Measurements from ENCODE around the gene LRRC4C. TPM values are rescaled to one million over a fixed set of nuclear protein-coding genes. Genes with fewer than 3 reads are reported as not detected.
"Not testable (repeated sequence)": the region's sequence is repeated elsewhere in the genome, so short reads cannot be mapped to it uniquely, and the experiment has no call there.

Gene LRRC4C
- total RNA-seq, 1 experiment from 2014 or later = not detected

- DNase-seq (ENCODE audit: low spot score) = no peak
These were observed 427.8 kb downstream of the LRRC4C start for GRCh38 chr11:41031551-41032060.

- DNase-seq (ENCODE audit: low spot score) = no peak
These were observed 439.2 kb downstream of the LRRC4C start for GRCh38 chr11:41020259-41020658.

- DNase-seq (ENCODE audit: low spot score) = not testable (repeated sequence)
These were observed 439.8 kb downstream of the LRRC4C start for GRCh38 chr11:41019666-41020065.

- DNase-seq (ENCODE audit: low spot score) = no peak
These were observed 441.2 kb downstream of the LRRC4C start for GRCh38 chr11:41018224-41018623.

GRCh38 chr11:41010361-41011050, 448.9 kb downstream of the LRRC4C start:
- no peak for DNase-seq (ENCODE audit: low spot score)

GRCh38 chr11:41005986-41006385, 453.5 kb downstream of the LRRC4C start:
- no peak for DNase-seq (ENCODE audit: low spot score)

- DNase-seq (ENCODE audit: low spot score) = no peak
These were observed 455.8 kb downstream of the LRRC4C start for GRCh38 chr11:41003339-41004282.

- no peak for DNase-seq (ENCODE audit: low spot score)
These were observed 460.5 kb downstream of the LRRC4C start for GRCh38 chr11:40998920-40999319.

- DNase-seq (ENCODE audit: low spot score) = no peak
These were observed 471.5 kb downstream of the LRRC4C start for GRCh38 chr11:40987776-40988435.

- DNase-seq (ENCODE audit: low spot score) = no peak
These were observed 473.1 kb downstream of the LRRC4C start for GRCh38 chr11:40986320-40986719.

GRCh38 chr11:40975076-40975475, 484.4 kb downstream of the LRRC4C start:
- DNase-seq (ENCODE audit: low spot score) = no peak

GRCh38 chr11:40974186-40974795, 485.2 kb downstream of the LRRC4C start:
- no peak for DNase-seq (ENCODE audit: low spot score)

- DNase-seq (ENCODE audit: low spot score) = no peak
These were observed 500.7 kb downstream of the LRRC4C start for GRCh38 chr11:40958707-40959106.

- DNase-seq (ENCODE audit: low spot score) = no peak
These were observed 507.0 kb downstream of the LRRC4C start for GRCh38 chr11:40952479-40952878.

GRCh38 chr11:40938002-40938401, 521.5 kb downstream of the LRRC4C start:
- DNase-seq (ENCODE audit: low spot score) = no peak

GRCh38 chr11:40924915-40925314, 534.5 kb downstream of the LRRC4C start:
- no peak for DNase-seq (ENCODE audit: low spot score)

- no peak for DNase-seq (ENCODE audit: low spot score)
These were observed 538.2 kb downstream of the LRRC4C start for GRCh38 chr11:40921246-40921645.

GRCh38 chr11:40910774-40911173, 548.7 kb downstream of the LRRC4C start:
- not testable (repeated sequence) for DNase-seq (ENCODE audit: low spot score)

GRCh38 chr11:40894501-40894900, 565.0 kb downstream of the LRRC4C start:
- DNase-seq (ENCODE audit: low spot score) = no peak

- no peak for DNase-seq (ENCODE audit: low spot score)
These were observed 574.0 kb downstream of the LRRC4C start for GRCh38 chr11:40885250-40885954.

- DNase-seq (ENCODE audit: low spot score) = no peak
These were observed 577.2 kb downstream of the LRRC4C start for GRCh38 chr11:40882301-40882700.

Data from HT-29 (cell line).